Left ventricle myocardium inferior (tissue), 1 donor: ENCODE measurements around the gene GJA1. TPM values are rescaled to one million over a fixed set of nuclear protein-coding genes. Genes with fewer than 3 reads are reported as not detected.

ENCODE experiments used
- DNase-seq: peaks from one replicate; pipeline ENCODE4 v3.0.0-alpha.2; 2020
- H3K27ac ChIP-seq: fragments of 200-600 bp; replicated peaks from 2 replicates; pipeline ENCODE4 v1.8.0; 2021
- H3K27me3 ChIP-seq: fragments of 200-600 bp; 2 replicates; pipeline ENCODE4 v1.8.0; 2021; ENCODE audit warnings: low read depth
- H3K36me3 ChIP-seq: fragments of 200-600 bp; 2 replicates; pipeline ENCODE4 v1.8.0; 2021
- H3K4me1 ChIP-seq: fragments of 200-600 bp; 2 replicates; pipeline ENCODE4 v1.8.0; 2021
- H3K4me3 ChIP-seq: fragments of 200-600 bp; 2 replicates; pipeline ENCODE4 v1.8.0; 2021; ENCODE audit warnings: mild to moderate bottlenecking, moderate library complexity
- H3K9me3 ChIP-seq: fragments of 200-600 bp; replicated peaks from 2 replicates; pipeline ENCODE4 v1.8.0; 2021
- CTCF ChIP-seq: fragments of 200-600 bp; IDR thresholded peaks from 2 replicates; pipeline ENCODE4 v1.8.0; 2021; ENCODE audit warnings: antibody characterized with exemption, mild to moderate bottlenecking, borderline replicate concordance
- intact Hi-C: fragments of 100-400 bp; cut with micrococcal nuclease; formaldehyde crosslinking; loops from one replicate; pipeline ENCODE4 v1.11.0; 2022
- total RNA-seq: library from RNA; stranded (reverse); fragmentation: NEBNext Ultra II Directional; extraction: Animal tissue kit (Norgen Biotek cat#: 25700); gene quantifications from one replicate; pipeline ENCODE4 v1.2.1, GENCODE V29; 2021
- donor health status: DM: no; HTN: yes; CAD: no; lungs with severe emphysema.

Gene GJA1
- total RNA-seq, 1 donor from 2014 or later = 248 TPM

- H3K4me1 ChIP-seq = peaks cover 2% of the 10 kb centered on the region
- no peak for TF ChIP-seq CTCF
- H3K27me3 ChIP-seq = no peaks in the 10 kb centered on the region
- no peak overlapping the region for H3K27ac ChIP-seq
- no peaks in the 10 kb centered on the region for H3K9me3 ChIP-seq
- no peak for DNase-seq
- H3K4me3 ChIP-seq = no peak overlapping the region
- intact Hi-C loops = no loop called here
- peaks cover 19% of the 10 kb centered on the region for H3K36me3 ChIP-seq
These were observed 17.7 kb downstream of the GJA1 start for GRCh38 chr6:121453191-121453590.

DNA sequence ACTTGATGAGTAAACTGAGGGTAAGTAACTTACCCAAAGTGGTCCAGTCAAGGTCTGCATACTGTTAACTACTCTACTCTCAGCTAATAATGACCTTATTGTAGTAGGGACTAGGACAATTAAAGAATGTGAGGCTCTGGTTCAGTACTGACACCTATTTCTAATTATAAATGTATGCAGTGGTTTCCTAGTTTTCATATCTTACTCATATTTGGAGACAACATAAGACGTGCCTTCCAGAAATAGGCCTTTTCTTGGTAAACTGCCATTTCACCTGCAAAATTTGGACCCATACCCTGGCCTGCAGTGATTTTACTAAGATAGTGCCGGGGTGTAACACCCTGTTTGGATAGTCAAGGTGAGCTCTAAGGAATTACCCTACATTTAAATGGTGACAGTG is 24.7 kb downstream of the GJA1 start:
- no peak for TF ChIP-seq CTCF
- H3K36me3 ChIP-seq = no peaks in the 10 kb centered on the region
- H3K27ac ChIP-seq = no peak overlapping the region
- intact Hi-C loops = no loop called here
- no peaks in the 10 kb centered on the region for H3K9me3 ChIP-seq
- peaks cover 5% of the 10 kb centered on the region for H3K4me1 ChIP-seq
- no peak for DNase-seq
- H3K27me3 ChIP-seq = no peaks in the 10 kb centered on the region
- H3K4me3 ChIP-seq = no peak overlapping the region

- Histone ChIP-seq H3K27me3 (no peaks in the 10 kb centered on the region), H3K4me3 (no peak overlapping the region), H3K9me3 (no peaks in the 10 kb centered on the region), H3K36me3 (no peaks in the 10 kb centered on the region), H3K4me1 (peaks cover 5% of the 10 kb centered on the region), H3K27ac (no peak overlapping the region)
- DNase-seq = no peak
- TF ChIP-seq CTCF = no peak
- intact Hi-C loops = no loop called here
These were observed 27.6 kb downstream of the GJA1 start for GRCh38 chr6:121463087-121463486.

- no peak for DNase-seq
- H3K36me3 ChIP-seq = no peaks in the 10 kb centered on the region
- H3K4me3 ChIP-seq = no peak overlapping the region
- intact Hi-C loops = no loop called here
- peaks cover 4% of the 10 kb centered on the region for H3K4me1 ChIP-seq
- no peak overlapping the region for H3K27ac ChIP-seq
- TF ChIP-seq CTCF = no peak
- no peaks in the 10 kb centered on the region for H3K27me3 ChIP-seq
- H3K9me3 ChIP-seq = no peaks in the 10 kb centered on the region
These were observed 29.7 kb downstream of the GJA1 start for GRCh38 chr6:121465101-121465500.

- Histone ChIP-seq H3K9me3 (no peaks in the 10 kb centered on the region), H3K36me3 (no peaks in the 10 kb centered on the region), H3K27ac (no peak overlapping the region), H3K4me1 (peaks cover 5% of the 10 kb centered on the region), H3K4me3 (no peak overlapping the region), H3K27me3 (no peaks in the 10 kb centered on the region)
- intact Hi-C loops = no loop called here
- no peak for DNase-seq
- no peak for TF ChIP-seq CTCF
These were observed 44.1 kb downstream of the GJA1 start for GRCh38 chr6:121479486-121480098.
